Gastrocnemius medialis (tissue), 4 donors: Measurements from ENCODE around the gene SMYD3.

ENCODE experiments used
- POLR2A ChIP-seq, 2 donors: fragments of 450-650 bp; IDR thresholded peaks; one replicate each; pipeline ENCODE4 v1.6.1; 2017; ENCODE audit warnings: antibody characterized with exemption in 2 of 2, mild to moderate bottlenecking in 2 of 2, moderate library complexity in 2 of 2
- TF ChIP-seq, protein P1 (sequence below), 5 experiments: fragments of 450-650 bp in 3 of 5; fragments of 200-600 bp in 2 of 5; sonication (generic) in 2 of 5; IDR thresholded peaks in 4 of 5; conservative IDR thresholded peaks in 1 of 5; 1 replicate in 4 of 5; 2 replicates in 1 of 5; pipeline ENCODE4 v1.5.1; 2016 to 2019; ENCODE audit warnings: antibody characterized with exemption in 5 of 5, mild to moderate bottlenecking in 3 of 5, moderate library complexity in 3 of 5

DNA sequence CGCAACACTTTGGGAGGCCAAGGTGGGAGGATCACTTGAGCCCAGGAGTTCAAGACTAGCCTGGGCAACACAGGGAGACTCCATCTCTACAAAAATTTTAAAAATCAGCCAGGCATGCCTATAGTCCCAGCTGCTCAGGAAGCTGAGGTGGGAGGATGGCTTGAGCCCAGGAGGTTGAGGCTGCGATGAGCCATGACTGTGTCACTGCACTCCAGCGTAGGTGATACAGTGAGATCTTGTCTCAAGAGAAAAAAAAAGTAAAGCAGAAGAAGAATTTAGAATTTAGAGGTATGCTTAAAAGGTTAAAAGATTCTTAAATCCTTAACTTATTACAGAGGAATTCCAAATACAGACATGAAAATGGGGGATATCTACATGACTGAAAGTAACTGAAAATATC, 79.5 kb downstream of the SMYD3 start:
- TF ChIP-seq, protein P1, sequence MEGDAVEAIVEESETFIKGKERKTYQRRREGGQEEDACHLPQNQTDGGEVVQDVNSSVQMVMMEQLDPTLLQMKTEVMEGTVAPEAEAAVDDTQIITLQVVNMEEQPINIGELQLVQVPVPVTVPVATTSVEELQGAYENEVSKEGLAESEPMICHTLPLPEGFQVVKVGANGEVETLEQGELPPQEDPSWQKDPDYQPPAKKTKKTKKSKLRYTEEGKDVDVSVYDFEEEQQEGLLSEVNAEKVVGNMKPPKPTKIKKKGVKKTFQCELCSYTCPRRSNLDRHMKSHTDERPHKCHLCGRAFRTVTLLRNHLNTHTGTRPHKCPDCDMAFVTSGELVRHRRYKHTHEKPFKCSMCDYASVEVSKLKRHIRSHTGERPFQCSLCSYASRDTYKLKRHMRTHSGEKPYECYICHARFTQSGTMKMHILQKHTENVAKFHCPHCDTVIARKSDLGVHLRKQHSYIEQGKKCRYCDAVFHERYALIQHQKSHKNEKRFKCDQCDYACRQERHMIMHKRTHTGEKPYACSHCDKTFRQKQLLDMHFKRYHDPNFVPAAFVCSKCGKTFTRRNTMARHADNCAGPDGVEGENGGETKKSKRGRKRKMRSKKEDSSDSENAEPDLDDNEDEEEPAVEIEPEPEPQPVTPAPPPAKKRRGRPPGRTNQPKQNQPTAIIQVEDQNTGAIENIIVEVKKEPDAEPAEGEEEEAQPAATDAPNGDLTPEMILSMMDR (IDR thresholded peaks at IDR 0.05 in 4 of 5, conservative IDR thresholded peaks at IDR 0.05 in 1 of 5), result no peak
- no peak for TF ChIP-seq POLR2A (IDR thresholded peaks at IDR 0.05)
